OCI-LY1 (cell line): ENCODE data around the gene TMEM72.

ENCODE experiments used
- H2AFZ ChIP-seq: fragments of 200-600 bp; sonication (generic), shearing (Covaris generic); 2 replicates; pipeline ENCODE4 v1.6.0; 2014; ENCODE audit warnings: antibody characterized with exemption, mild to moderate bottlenecking, low read length
- H3F3A ChIP-seq: fragments of 200-600 bp; sonication (generic), shearing (Covaris generic); 2 replicates; pipeline ENCODE4 v1.6.0; 2014; ENCODE audit warnings: mild to moderate bottlenecking, antibody characterized with exemption, low read length, moderate library complexity; ENCODE audit not compliant: insufficient read depth
- H3K27ac ChIP-seq: fragments of 200-600 bp; sonication (generic); 2 replicates; pipeline ENCODE4 v1.5.1; 2014; ENCODE audit warnings: low read length, mixed run types, mild to moderate bottlenecking, low read depth; ENCODE audit not compliant: poor library complexity, severe bottlenecking
- H3K27me3 ChIP-seq: fragments of 200-600 bp; sonication (generic); 2 replicates; pipeline ENCODE4 v1.6.0; 2014; ENCODE audit warnings: antibody characterized with exemption, mild to moderate bottlenecking, low read length, moderate library complexity; ENCODE audit not compliant: insufficient read depth
- H3K36me3 ChIP-seq: fragments of 200-600 bp; sonication (generic); 2 replicates; pipeline ENCODE4 v1.6.1; 2014; ENCODE audit warnings: mild to moderate bottlenecking, antibody characterized with exemption, low read length, moderate library complexity, mixed read lengths; ENCODE audit not compliant: insufficient read depth
- H3K4me1 ChIP-seq: fragments of 200-600 bp; sonication (generic); 2 replicates; pipeline ENCODE4 v1.5.1; 2014; ENCODE audit warnings: mild to moderate bottlenecking, low read length, moderate library complexity; ENCODE audit not compliant: insufficient read depth, severe bottlenecking
- H3K4me2 ChIP-seq: fragments of 200-600 bp; sonication (generic), shearing (Covaris generic); 2 replicates; pipeline ENCODE4 v1.6.1; 2014; ENCODE audit warnings: low read length
- H3K4me3 ChIP-seq: fragments of 200-600 bp; sonication (generic); 2 replicates; pipeline ENCODE4 v1.5.1; 2014; ENCODE audit warnings: low read length, low read depth, mild to moderate bottlenecking, mixed read lengths; ENCODE audit not compliant: poor library complexity, severe bottlenecking
- H3K79me2 ChIP-seq: fragments of 200-600 bp; shearing (Covaris generic); 2 replicates; pipeline ENCODE4 v1.6.1; 2016; ENCODE audit warnings: mixed run types, low read length, mixed read lengths; ENCODE audit not compliant: insufficient read depth
- H3K9ac ChIP-seq: fragments of 200-600 bp; sonication (generic), shearing (Covaris generic); 2 replicates; pipeline ENCODE4 v1.6.1; 2014; ENCODE audit warnings: mild to moderate bottlenecking, low read length, mixed read lengths
- H3K9me2 ChIP-seq: fragments of 200-600 bp; sonication (generic), shearing (Covaris generic); 2 replicates; pipeline ENCODE4 v1.6.1; 2014; ENCODE audit warnings: low read depth, mild to moderate bottlenecking, low read length, mixed read lengths
- H3K9me3 ChIP-seq: fragments of 200-600 bp; shearing (Covaris generic); 2 replicates; pipeline ENCODE4 v1.6.1; 2014; ENCODE audit warnings: low read length, mixed read lengths
- H4K20me1 ChIP-seq: fragments of 200-600 bp; sonication (generic), shearing (Covaris generic); 2 replicates; pipeline ENCODE4 v1.6.0; 2016; ENCODE audit warnings: mild to moderate bottlenecking, low read length; ENCODE audit not compliant: insufficient read depth
- EZH2 ChIP-seq: fragments of 200-600 bp; sonication (generic), shearing (Covaris generic); IDR thresholded peaks from 2 replicates; pipeline ENCODE4 v1.8.0; 2017; ENCODE audit warnings: borderline replicate concordance, mixed run types, mild to moderate bottlenecking, antibody characterized with exemption, low read length, moderate library complexity, mixed read lengths
- TF ChIP-seq, protein P1 (sequence below): fragments of 200-600 bp; sonication (generic), shearing (Covaris generic); IDR thresholded peaks from 2 replicates; pipeline ENCODE4 v1.5.1; 2017; ENCODE audit warnings: mild to moderate bottlenecking, antibody characterized with exemption, low read length, moderate library complexity, mixed read lengths

TMEM72 gene

DNA sequence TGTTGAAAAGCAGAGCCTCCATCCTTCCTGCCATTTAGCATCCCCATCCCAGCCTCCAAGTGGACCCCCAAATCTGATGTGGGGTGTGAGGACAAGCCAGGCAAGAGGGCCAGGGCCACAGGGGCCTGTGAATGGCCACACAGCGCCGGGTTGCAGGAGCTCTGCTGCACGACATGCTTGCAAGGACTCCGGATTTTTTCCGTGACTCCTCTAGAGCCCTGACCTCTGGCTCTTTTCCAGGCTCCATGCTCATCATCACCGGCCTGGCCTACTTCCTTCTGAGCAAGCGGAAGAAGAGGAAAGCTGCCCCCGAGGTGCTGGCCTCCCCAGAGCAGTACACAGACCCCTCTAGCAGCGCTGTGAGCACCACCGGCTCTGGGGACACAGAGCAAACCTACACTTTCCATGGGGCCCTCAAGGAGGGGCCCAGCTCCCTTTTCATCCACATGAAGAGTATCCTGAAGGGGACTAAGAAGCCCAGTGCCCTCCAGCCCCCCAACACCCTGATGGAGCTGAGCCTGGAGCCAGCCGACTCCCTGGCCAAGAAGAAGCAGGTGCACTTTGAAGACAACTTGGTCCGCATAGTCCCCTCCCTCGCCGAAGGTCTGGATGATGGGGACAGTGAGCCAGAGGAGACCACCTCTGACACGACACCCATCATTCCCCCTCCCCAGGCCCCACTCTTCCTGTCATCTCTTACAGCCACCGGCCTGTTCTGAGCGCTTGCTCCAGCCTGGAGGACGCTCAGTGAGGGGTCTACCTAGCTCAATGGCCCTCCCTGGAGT is 23.5 kb downstream of the TMEM72 start:
- TF ChIP-seq EZH2, result no peak
- TF ChIP-seq, protein P1, sequence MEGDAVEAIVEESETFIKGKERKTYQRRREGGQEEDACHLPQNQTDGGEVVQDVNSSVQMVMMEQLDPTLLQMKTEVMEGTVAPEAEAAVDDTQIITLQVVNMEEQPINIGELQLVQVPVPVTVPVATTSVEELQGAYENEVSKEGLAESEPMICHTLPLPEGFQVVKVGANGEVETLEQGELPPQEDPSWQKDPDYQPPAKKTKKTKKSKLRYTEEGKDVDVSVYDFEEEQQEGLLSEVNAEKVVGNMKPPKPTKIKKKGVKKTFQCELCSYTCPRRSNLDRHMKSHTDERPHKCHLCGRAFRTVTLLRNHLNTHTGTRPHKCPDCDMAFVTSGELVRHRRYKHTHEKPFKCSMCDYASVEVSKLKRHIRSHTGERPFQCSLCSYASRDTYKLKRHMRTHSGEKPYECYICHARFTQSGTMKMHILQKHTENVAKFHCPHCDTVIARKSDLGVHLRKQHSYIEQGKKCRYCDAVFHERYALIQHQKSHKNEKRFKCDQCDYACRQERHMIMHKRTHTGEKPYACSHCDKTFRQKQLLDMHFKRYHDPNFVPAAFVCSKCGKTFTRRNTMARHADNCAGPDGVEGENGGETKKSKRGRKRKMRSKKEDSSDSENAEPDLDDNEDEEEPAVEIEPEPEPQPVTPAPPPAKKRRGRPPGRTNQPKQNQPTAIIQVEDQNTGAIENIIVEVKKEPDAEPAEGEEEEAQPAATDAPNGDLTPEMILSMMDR, result no peak
- Histone ChIP-seq H3K79me2 (no peaks in the 10 kb centered on the region), H3K27me3 (no peaks in the 10 kb centered on the region; the same call in 1 of the 2 replicates), H4K20me1 (no peaks in the 10 kb centered on the region), H3K9ac (no peak overlapping the region), H3K4me3 (no peak overlapping the region), H3K4me1 (no peaks in the 10 kb centered on the region), H3K4me2 (no peak overlapping the region), H2AFZ (no peak overlapping the region), H3K9me3 (no peaks in the 10 kb centered on the region), H3K36me3 (no peaks in the 10 kb centered on the region), H3F3A (no peaks in the 10 kb centered on the region), H3K9me2 (no peaks in the 10 kb centered on the region), H3K27ac (no peak overlapping the region)

DNA sequence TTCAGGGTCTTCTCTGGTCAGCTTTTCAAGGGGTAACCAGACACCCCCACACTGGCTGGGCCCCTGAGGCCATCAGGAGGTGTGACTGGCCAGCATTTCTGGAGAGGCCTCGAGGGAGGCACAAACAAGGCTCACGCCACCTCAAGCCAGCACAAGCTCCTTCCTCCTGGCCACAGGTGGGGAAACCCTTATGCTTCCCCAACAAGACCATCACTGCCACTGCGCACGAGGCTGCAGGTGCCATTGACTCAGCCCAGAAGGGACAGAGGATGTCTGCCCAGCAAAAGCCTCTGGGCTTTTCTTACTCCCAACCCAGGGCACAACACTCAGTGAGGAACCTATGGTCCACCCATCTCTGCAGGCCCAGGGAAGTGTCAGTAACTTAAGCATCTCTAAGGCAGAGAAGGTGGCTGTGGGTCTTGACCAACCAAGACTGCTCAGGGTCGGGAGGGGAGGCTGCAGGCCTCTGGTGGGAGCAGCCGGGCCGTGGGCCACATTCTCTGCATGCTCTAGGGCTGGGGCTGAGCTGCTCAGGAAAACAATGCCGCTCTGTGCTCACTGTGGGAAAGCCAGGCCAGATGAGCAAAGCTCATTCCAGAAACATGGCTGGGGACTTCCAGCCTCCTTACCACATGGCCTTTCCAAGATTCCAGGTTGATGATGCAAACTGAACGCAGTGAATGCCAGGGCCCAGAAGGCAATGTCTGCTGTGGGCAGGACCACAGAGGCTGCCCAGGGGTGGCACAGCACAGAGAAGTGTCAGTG is 24.2 kb downstream of the TMEM72 start:
- Histone ChIP-seq H3K9ac (no peak overlapping the region), H2AFZ (no peak overlapping the region), H3K9me2 (no peaks in the 10 kb centered on the region), H3K4me3 (no peak overlapping the region), H3K9me3 (no peaks in the 10 kb centered on the region), H3K36me3 (no peaks in the 10 kb centered on the region), H3F3A (no peaks in the 10 kb centered on the region), H4K20me1 (no peaks in the 10 kb centered on the region), H3K4me2 (no peak overlapping the region), H3K27ac (no peak overlapping the region), H3K79me2 (no peaks in the 10 kb centered on the region), H3K27me3 (no peaks in the 10 kb centered on the region; the same call in 1 of the 2 replicates), H3K4me1 (no peaks in the 10 kb centered on the region)
- TF ChIP-seq, protein P1, result no peak
- TF ChIP-seq EZH2, result no peak

DNA sequence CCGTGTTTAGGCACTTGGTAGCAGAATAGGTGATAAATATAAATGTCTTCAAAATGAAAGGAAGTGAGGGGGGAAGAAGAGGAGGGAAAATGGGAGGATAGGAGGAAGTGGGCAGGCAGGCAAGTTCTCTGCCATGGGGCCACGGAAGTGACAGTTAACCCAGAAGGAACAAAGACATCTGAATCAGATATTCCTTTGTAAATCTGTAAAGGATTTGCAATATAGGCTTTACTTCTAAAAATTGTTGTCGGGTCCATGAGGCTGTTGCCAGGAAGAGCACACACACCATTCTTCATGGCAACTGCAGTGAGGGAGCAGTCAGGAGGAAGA is 24.8 kb downstream of the TMEM72 start:
- no peak overlapping the region for H2AFZ ChIP-seq
- no peaks in the 10 kb centered on the region for H3K9me3 ChIP-seq
- no peaks in the 10 kb centered on the region for H3K9me2 ChIP-seq
- H3K9ac ChIP-seq, result no peak overlapping the region
- no peak overlapping the region for H3K27ac ChIP-seq
- no peak overlapping the region for H3K4me3 ChIP-seq
- no peaks in the 10 kb centered on the region for H4K20me1 ChIP-seq
- H3K4me1 ChIP-seq, result no peaks in the 10 kb centered on the region
- TF ChIP-seq, protein P1, result no peak
- no peak for TF ChIP-seq EZH2
- no peaks in the 10 kb centered on the region for H3F3A ChIP-seq
- H3K36me3 ChIP-seq, result no peaks in the 10 kb centered on the region
- H3K27me3 ChIP-seq, result no peaks in the 10 kb centered on the region; the same call in 1 of the 2 replicates
- no peaks in the 10 kb centered on the region for H3K79me2 ChIP-seq
- H3K4me2 ChIP-seq, result no peak overlapping the region
